ENCODE results near the gene ADGRG1.

The ADGRG1 gene

DNA sequence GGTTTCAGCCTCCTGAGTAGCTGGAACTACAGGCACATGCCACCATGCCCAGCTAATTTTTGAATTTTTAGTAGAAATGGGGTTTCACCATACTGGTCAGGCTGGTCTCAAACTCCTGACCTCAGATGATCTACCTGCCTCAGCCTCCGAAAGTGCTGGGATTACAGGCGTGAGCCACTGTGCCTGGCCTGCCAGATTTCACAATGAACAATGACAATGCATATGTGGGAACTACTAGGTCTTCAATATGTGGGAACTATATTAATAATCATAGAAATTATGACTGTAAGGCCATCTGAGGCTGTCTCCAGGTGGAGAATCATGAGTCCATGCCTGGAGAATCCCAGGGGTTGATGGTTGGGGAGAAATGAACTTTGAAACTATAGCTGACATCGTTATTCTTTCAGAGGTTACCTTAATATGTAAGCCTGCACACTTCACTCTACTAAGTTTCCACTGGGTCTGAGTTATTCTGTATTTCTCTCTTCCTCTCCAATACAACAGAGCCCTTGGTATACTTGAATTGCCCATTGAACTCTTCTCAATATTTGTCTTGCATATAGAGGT, 59.0 kb downstream of the ADGRG1 start:
- DNase-seq = no peak

- no peak for DNase-seq
Measured at GRCh38 chr16:57688487-57688986, 60.1 kb downstream of the ADGRG1 start.

DNA sequence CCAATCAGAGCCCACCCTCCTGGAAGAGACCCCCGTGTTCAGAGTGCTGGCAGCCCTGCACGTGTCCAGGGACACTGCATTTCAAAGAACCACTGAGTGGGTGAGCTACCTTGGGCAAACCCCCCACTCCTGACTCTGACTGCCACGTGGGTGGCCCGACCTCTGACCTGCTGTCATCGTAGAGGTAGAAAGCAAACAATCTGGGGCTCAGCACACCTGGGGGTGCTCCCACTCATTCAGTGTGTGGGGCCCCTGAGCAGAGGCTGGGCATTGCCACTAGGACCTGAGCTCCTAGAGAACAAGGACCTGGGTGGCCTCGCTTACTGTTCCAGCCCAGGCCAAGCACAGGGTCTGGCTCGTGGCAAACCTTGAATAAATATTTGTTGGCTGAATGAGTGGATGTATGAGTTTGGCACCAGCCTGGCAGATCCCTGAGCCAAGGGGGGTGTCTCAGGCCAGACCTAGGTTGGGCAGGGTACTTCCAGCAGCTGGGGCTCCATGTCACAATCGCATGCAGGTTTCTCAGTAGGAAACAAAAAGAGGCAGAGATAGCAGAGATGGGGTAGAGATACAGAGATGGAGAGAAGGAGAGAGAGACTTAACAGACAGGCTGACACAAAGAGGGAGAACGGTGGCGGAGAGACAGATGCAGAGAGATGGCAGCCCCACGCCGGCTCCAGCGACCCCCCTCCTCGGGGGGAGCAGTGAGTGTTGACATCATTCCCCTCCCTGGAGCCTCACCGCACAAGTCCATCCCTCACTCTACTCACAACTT, 60.7 kb downstream of the ADGRG1 start:
- DNase-seq = no peak

- no peak for DNase-seq
Measured at GRCh38 chr16:57689762-57690558, 61.5 kb downstream of the ADGRG1 start.

DNA sequence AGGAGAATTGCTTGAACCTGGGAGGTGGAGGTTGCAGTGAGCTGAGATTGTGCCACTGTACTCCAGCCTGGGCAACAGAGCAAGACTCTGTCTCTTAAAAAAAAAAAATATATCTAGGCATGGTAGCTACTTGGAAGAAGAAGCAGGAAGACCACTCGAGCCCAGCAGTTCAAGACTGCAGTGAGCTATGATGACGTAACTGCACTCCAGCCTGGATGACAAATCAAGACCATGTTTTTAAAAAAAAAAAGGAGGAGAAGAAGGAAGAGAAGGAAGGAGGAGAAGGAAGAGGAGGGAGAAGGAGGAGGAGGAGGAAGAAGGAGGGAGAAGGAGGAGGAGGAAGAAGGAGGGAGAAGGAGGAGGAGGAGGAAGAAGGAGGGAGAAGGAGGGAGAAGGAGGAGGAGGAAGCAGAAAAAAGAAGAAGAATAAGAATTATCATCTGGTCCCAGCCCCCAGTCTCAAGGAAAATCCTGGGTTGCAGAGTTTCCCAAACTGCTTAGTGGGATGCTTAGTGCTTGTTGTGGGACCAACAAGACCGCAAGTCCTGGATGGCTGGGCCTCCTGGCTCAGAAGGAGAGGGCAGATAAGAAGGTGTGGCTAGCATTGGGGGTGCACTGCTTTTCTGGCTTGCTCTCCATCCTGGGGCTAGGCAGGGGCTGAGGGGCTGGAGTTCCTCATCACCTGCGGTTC, 62.5 kb downstream of the ADGRG1 start:
- DNase-seq = no peak

GRCh38 chr16:57692636-57693035, 64.2 kb downstream of the ADGRG1 start:
- no peak for DNase-seq

DNA sequence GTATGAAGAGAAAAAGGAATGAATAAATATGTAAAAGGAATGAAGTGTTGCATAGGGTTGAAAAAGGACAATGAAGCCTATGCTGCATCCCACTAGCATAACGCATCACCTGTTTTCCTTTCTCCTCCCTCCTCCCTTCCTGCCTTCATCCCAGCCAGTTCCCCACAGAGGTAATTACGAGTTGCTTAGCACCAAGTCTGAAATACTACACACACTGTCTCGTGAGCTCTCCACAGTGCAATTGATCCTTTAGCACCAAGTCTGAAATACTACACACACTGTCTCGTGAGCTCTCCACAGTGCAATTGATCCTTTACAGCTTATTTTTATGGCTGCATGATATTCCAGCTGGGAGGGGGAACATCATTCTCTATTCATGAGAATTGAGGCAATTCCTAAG, 65.1 kb downstream of the ADGRG1 start:
- DNase-seq = no peak

GRCh38 chr16:57694231-57694724, 65.8 kb downstream of the ADGRG1 start:
- no peak for DNase-seq

- peak; percentile 22 for DNase-seq
Measured at GRCh38 chr16:57694725-57695679, 66.6 kb downstream of the ADGRG1 start, which contains the start of gene DRC7. Gene DRC7, plus strand, starts transcription at chr16:57694806. Its CDS starts 3,144 bp downstream, at chr16:57697950.

GRCh38 chr16:57695680-57696069, 67.2 kb downstream of the ADGRG1 start:
- no peak for DNase-seq

- DNase-seq = no peak
Measured at GRCh38 chr16:57696240-57696639, 67.8 kb downstream of the ADGRG1 start.

GRCh38 chr16:57697896-57698537, 69.6 kb downstream of the ADGRG1 start:
- DNase-seq = no peak

GRCh38 chr16:57698812-57699405, 70.5 kb downstream of the ADGRG1 start:
- no peak for DNase-seq

DNA sequence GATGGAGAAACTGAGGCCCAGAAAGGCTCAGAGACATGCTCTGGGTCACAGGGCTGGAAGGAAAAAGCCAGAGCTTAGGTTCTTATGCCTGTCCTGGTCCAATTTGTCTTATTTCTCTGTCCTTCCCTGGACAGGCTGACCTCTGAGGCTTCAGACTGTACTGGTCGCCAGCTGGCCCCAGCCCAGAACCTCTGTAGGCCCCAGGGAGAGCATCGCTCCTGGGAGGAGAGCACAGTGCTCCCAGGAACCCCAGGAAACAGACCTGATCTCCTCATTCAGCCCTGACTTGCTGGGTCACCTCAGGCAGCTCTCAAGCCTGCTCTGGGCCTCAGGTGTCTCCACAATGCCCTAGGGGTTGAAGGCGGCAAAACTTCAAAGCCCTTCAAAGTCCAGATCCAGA, 71.1 kb downstream of the ADGRG1 start:
- no peak for DNase-seq

DNA sequence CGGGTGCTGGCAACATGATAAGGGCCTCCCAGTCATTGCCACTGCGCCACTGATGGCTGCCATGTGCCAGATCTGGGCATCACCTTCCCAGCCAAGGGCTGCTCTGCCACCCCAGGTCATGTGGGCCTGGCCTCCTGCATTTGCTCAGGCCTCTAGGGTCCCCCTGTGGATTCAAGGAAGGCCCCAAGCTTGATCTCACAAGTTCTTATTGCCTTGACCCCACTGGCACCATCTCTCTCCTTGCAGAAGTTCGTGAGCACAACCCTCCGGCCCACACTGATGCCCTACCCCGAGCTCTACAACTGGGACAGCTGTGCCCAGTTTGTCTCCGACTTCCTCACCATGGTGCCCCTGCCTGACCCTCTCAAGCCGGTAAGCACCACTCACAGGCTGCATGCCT, 71.5 kb downstream of the ADGRG1 start:
- DNase-seq = no peak

DNA sequence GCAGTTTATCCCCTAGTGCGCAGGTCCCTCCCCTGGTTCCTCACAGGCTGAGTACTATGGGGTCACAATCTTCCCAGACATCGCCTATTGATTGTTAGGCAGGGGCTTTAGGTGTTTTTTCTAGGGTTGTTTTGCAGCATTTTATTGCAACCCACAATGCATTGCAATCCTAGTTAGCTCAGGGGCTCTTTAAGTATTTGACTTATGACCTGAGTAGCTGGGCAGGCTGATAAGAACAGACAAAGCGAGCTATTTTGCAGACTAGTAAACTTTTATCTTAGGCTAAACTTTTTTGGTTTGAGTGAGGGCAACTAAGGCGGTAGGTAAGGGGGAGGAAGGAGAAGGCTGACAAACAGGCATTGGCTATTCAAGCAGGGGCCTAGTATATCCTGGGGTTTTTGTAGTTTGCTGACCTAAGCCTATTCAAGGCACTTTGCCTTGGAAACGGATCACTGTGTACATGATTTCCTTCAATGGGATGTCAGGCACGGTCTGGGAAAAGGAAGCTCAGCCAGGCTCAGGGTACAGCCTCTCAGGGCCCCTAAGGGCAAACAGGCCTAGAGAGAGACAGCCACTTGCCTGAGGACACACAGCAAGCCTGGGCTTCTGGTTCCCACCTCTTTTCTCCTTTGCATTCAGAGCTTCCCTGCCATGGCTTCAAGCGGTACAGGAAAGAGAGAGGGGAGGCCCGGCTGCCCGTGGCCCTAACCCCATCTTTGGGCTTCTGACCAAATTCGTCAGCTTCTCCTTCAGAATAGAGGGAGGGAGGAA, 72.5 kb downstream of the ADGRG1 start:
- no peak for DNase-seq

DNA sequence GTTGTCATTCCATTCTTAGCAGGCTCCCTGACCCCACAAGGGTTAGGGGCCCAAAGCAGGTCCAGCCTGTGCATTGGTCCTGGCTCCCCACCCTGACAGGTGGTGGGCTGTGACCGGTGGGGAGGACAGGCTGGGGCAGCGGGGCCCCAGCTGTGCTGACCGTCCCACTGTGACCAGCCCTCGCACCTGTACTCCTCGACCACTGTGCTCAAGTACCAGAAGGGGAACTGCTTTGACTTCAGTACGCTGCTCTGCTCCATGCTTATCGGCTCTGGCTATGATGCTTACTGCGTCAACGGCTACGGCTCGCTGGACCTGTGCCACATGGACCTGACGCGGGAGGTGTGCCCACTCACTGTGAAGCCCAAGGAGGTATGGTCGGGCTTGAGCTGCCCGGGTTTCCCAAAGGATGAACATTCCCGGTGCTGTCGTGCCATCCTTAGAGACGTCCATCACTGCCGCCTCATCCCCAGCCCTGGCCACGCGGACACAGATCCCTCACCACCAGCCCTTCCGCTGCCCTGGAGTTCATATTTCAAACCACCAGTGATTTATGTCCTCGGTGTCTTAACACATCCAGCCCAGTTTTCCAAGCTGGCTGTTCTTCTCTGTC, 73.4 kb downstream of the ADGRG1 start:
- DNase-seq = no peak

DNA sequence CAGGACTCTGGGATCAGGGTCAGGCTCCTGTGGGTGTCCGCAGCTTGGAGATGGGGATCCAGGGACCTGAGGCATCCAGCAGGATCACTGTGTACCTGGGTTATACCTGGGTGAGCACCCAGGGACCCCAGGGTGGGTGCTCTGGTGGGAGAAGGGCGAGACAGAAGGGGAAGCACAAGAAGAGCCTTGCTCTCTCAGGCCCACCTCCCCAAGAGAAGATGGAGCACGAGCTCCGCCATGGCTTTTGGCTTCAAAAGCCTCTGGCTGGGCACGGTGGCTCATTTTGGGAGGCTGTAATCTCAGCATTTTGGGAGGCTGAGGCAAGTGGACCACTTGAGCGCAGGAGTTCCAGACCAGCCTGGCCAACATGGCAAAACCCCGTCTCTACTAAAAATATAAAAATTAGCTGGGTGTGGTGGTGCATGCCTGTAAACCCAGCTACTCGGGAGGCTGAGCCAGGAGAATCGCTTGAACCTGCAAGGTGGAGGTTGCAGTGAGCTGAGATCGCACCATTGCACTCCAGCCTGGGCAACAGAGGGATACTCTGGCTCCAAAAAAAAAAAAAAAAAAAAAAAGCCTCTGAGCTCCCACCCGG, 75.1 kb downstream of the ADGRG1 start:
- no peak for DNase-seq
